Cerebellar nuclear complex (tissue), 1 donor: ENCODE measurements around the gene MPP7.

Experiments used
- DNase-seq, 2 experiments: peaks; one replicate each; lab custom pipeline; 2025; lab: John Stamatoyannopoulos, UW

The MPP7 gene

GRCh38 chr10:28266449-28267224, 36.2 kb downstream of the MPP7 start:
- DNase-seq, result no peak

- no peak for DNase-seq
Measured at GRCh38 chr10:28263136-28263857, 39.6 kb downstream of the MPP7 start.

- no peak for DNase-seq
Measured at GRCh38 chr10:28256776-28257175, 46.1 kb downstream of the MPP7 start.

DNA sequence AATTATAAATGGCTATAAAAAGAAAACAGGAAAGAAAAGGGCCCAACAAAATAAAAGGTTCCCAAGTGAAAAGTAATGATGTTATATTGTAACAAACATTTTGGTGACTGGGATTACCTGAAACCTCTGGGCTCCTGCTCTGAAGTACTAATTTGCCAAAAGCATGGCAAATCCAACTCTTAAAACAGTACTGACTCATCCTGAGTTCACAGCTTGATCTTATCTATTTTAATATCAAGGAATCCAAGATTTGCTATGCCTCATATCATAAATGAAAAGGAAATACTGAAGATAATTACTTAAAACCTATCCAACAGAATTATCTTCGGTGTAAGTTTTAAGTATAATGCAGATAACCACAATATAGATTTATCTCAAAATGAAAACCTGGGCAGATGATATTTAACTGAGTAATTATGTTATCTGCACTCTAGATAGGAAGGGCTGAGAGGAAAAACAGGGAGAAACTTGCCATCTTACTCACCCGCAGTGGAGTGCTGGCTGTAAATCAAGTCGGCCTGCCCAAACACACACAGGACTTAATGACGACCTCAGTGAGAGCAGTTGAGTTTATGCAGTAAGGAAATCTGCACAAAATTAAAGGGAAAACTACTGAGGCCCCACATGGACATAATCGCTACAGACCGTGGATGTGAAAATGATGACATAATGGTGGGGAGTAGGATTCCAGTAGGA, 48.4 kb downstream of the MPP7 start:
- no peak for DNase-seq

DNA sequence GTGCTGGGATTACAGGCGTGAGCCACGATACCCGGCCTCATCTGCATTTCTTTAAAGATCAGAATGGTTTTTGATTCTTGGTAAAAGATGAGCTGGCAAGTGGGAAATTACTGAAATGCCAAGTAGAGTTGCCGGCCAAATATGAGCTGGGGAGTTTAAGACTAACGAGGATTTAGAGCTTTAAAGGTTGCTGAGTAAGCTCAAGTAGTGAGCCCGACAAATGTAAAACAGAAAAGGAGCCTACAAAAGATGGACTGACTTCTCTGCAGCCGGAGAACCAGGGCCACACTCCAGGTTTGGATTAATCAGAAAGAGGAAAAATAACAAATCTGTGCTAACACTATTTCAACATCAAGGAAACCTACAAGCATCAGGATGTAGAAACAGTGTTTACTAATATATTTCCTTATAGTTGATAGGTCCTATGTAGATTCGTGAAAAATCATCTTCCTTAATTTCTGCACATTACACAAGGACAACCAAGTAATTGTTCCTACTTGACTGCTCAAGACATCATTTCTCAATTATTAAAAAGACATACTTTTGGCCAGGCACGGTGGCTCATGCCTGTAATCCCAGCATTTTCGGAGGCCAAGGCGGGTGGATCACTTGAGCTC, 49.6 kb downstream of the MPP7 start:
- no peak for DNase-seq
